ENCODE measurements around the gene SLC30A3.

GRCh38 chr2:27262379-27263286 is at the start of gene SLC30A3:
- no peak for TF ChIP-seq ZNF274 (IDR thresholded peaks at IDR 0.05; ENCODE audit: insufficient read depth, insufficient read length)
- TF ChIP-seq JUND (IDR thresholded peaks at IDR 0.05; ENCODE audit: low read depth, low read length), result no peak
- TF ChIP-seq POLR2A (IDR thresholded peaks at IDR 0.05; ENCODE audit: low read depth, low read length), result no peak; the same call in 1 of the 2 replicates
- no peak for TF ChIP-seq CTCF (IDR thresholded peaks at IDR 0.05 in 2 of 3, conservative IDR thresholded peaks at IDR 0.05 in 1 of 3; ENCODE audit: control insufficient read depth in 2 of 3, extremely low read depth in 1 of 3, insufficient read depth in 1 of 3, low read depth in 3 of 3, low read length in 3 of 3)
- TF ChIP-seq POLR2AphosphoS5 (IDR thresholded peaks at IDR 0.05; ENCODE audit: low read length), result no peak
- TF ChIP-seq CHD1 (IDR thresholded peaks at IDR 0.05; ENCODE audit: low read depth, low read length), result no peak

All from GM12878 (cell line).